Cardiac fibroblast (primary cell): ENCODE results near the gene KRTAP10-2.

Source experiments
- DNase-seq, 2 donors: peaks; one replicate each; pipeline versions ENCODE4 v3.0.0 to v3.0.0-alpha.2; 2010; ENCODE audit warnings: low read depth in 2 of 2
- H3K4me3 ChIP-seq, 2 donors: replicated peaks in 1 of 2; 1 replicate in 1 of 2; 2 replicates in 1 of 2; pipeline ENCODE4 v1.5.1; 2011; ENCODE audit warnings: low read depth in 2 of 2, low read length in 2 of 2, mild to moderate bottlenecking in 2 of 2, moderate library complexity in 1 of 2
- CTCF ChIP-seq: IDR thresholded peaks from one replicate; pipeline ENCODE4 v1.5.1; 2011; ENCODE audit warnings: low read depth, mild to moderate bottlenecking, low read length, inconsistent platforms

KRTAP10-2 gene

GRCh38 chr21:44502171-44502958 lies 48.9 kb downstream of the KRTAP10-2 start:
- no peak for DNase-seq
- no peak for TF ChIP-seq CTCF
- no peak overlapping the region for H3K4me3 ChIP-seq
